Cardiac muscle cell (in vitro differentiated cells and primary cell): ENCODE measurements around the gene PIWIL4. TPM values are rescaled to one million over a fixed set of nuclear protein-coding genes. Genes with fewer than 3 reads are reported as not detected.
"Not testable (repeated sequence)": the region's sequence is repeated elsewhere in the genome, so short reads cannot be mapped to it uniquely, and the experiment has no call there.

Source experiments
- DNase-seq, 2 donors: peaks; one replicate each; pipeline versions ENCODE4 v3.0.0 to v3.0.0-alpha.2; 2010 to 2017; ENCODE audit warnings: low read depth in 1 of 2, low spot score in 1 of 2
- H3K27ac ChIP-seq: fragments of 200-600 bp; sonication (generic); 2 replicates; pipeline ENCODE4 v1.5.1; 2016
- H3K27me3 ChIP-seq: fragments of 200-600 bp; sonication (generic); 2 replicates; pipeline ENCODE4 v1.6.0; 2016; ENCODE audit warnings: control low read depth
- H3K36me3 ChIP-seq: fragments of 200-600 bp; sonication (generic); 2 replicates; pipeline ENCODE4 v1.5.1; 2016; ENCODE audit warnings: control low read depth
- H3K4me1 ChIP-seq: fragments of 200-600 bp; sonication (generic); 2 replicates; pipeline ENCODE4 v1.8.1; 2017; ENCODE audit warnings: low read depth, mild to moderate bottlenecking, mixed run types
- H3K4me3 ChIP-seq: fragments of 200-600 bp; sonication (generic); 2 replicates; pipeline ENCODE4 v1.5.1; 2016; ENCODE audit warnings: mild to moderate bottlenecking
- H3K9me3 ChIP-seq: fragments of 200-600 bp; sonication (generic); 2 replicates; pipeline ENCODE4 v1.5.1; 2017; ENCODE audit warnings: low read depth, mild to moderate bottlenecking, control low read depth
- polyA plus RNA-seq: library from polyadenylated mRNA; unstranded; fragments of >200 nt; fragmentation: Nextera tagmentation; extraction: Ambion mirVana; gene quantifications from 2 replicates; pipeline ENCODE4 v1.2.1, GENCODE V29; 2016
- total RNA-seq: library from RNA; depleted of rRNA; stranded (reverse); fragments of >200 nt; gene quantifications from 2 replicates; pipeline ENCODE4 v1.2.3, GENCODE V29; 2016
- TF ChIP-seq, protein P1 (sequence below): IDR thresholded peaks from 2 replicates; pipeline ENCODE4 v1.5.1; 2012; ENCODE audit warnings: low read depth, mild to moderate bottlenecking, low read length

Gene PIWIL4
- total and polyA plus RNA-seq, 2 experiments from 2014 or later = 0.18 to 1.8 TPM

DNA sequence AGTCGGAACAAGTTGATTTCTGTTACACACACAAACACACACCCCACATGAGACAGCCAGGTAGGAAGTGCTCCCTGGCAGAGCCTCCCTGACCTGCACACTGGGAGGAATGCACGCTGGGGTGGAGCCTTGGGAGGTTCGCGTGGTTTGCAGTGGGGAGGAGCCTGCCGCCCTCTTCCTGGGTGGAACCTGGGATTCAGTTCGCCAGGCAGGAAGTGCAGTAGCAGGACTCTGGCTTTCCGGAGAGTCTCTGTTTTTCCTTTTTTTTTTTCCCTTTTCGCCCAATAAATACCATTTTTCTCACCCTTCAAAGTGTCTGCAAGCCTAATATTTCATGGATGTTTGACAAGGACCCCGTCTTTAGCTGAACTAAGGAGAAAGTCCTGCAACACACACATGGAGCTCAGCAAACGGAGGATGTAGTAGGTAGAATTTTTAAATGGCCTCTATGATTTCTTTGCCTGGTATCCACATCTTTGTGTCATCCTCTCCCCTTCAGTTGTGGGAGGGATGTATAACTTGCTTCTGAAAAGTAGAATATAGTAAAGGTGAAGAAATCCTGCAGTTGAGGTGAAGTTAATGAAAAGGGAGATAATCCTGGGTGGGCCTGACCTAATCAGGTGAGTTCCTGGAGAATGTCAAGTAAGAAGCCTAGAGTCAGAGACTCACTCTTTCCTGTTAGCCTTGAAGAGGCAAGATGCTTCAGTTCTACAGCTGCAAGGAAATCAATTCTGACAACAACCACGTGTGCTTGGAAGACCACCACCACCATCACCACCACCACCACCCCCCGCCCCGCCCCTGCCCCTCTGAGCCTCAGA lies 72.9 kb downstream of the PIWIL4 start:
- H3K36me3 ChIP-seq = no peaks in the 10 kb centered on the region
- H3K4me3 ChIP-seq = no peak overlapping the region
- no peak for DNase-seq
- no peak overlapping the region for H3K27ac ChIP-seq
- H3K4me1 ChIP-seq = no peaks in the 10 kb centered on the region
- TF ChIP-seq, protein P1, sequence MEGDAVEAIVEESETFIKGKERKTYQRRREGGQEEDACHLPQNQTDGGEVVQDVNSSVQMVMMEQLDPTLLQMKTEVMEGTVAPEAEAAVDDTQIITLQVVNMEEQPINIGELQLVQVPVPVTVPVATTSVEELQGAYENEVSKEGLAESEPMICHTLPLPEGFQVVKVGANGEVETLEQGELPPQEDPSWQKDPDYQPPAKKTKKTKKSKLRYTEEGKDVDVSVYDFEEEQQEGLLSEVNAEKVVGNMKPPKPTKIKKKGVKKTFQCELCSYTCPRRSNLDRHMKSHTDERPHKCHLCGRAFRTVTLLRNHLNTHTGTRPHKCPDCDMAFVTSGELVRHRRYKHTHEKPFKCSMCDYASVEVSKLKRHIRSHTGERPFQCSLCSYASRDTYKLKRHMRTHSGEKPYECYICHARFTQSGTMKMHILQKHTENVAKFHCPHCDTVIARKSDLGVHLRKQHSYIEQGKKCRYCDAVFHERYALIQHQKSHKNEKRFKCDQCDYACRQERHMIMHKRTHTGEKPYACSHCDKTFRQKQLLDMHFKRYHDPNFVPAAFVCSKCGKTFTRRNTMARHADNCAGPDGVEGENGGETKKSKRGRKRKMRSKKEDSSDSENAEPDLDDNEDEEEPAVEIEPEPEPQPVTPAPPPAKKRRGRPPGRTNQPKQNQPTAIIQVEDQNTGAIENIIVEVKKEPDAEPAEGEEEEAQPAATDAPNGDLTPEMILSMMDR = no peak
- H3K27me3 ChIP-seq = no peaks in the 10 kb centered on the region
- H3K9me3 ChIP-seq = no peaks in the 10 kb centered on the region

DNA sequence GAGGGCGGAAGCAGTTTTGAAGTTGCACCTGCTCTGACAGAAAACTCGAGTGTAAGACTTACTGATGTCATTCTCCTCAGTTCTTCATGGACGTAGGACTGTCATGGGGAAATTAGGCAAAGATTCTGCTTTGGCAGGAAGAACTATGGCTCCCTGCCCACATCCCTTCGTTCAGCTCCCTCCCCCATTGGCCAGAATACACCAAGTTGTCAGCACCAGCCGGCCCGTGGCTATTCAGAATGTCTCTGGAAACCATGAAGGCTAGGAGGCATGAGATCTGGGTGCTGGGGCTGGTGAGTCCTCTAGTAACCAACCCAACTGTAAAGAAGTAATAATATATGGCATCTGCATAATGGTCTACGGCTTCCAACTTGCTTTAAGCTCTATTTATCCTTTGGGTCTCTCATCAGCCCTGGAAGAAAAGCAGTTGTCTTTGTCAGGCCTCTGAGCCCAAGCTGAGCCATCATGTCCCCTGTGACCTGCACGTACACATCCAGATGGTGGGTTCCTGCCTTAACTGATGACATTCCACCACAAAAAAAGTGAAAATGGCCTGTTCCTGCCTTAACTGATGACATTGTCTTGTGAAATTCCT lies 74.1 kb downstream of the PIWIL4 start:
- H3K36me3 ChIP-seq = no peaks in the 10 kb centered on the region
- no peaks in the 10 kb centered on the region for H3K9me3 ChIP-seq
- no peak overlapping the region for H3K27ac ChIP-seq
- peak in 1 of 2 donors; percentile 64 for DNase-seq
- no peak overlapping the region for H3K4me3 ChIP-seq
- TF ChIP-seq, protein P1 = no peak
- H3K4me1 ChIP-seq = no peaks in the 10 kb centered on the region
- H3K27me3 ChIP-seq = no peaks in the 10 kb centered on the region

DNA sequence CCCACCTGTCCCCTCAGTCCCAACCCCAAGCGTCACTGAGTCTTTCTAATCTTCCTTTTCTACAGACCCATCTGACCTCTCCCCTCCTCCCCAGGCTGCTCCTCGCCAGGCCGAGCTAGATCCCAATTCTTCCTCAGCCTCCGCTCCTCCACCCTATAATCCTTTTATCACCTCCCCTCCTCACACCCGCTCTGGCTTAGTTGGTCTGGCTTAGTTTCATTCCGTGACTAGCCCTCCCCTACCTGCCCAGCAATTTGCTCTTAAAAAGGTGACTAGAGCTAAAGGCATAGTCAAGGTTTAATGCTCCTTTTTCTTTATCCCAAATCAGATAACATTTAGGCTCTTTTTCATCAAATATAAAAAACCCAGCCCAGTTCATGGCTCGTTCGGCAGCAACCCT lies 76.0 kb downstream of the PIWIL4 start:
- H3K4me1 ChIP-seq, H3K27ac ChIP-seq, H3K27me3 ChIP-seq, DNase-seq, H3K36me3 ChIP-seq, H3K9me3 ChIP-seq, H3K4me3 ChIP-seq: not testable (repeated sequence)

DNA sequence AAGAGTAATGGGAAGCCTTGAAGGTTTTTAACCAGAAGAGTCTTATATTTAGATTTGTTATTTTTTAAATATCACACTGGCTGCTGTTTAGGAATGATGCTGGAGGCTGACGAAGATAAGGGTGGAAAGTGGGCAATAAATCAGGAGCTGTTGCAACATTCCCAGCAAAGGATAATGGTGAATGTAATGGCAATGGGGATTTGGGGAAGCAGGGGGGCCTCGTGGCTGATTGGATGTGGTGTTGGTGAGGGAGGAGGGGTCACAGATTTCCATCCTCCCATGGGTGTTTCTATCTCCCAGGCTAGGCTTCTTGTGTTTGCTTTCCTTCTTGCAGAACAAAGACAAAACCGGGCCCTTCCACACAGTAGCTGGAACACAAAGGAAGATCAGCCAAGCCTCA lies 80.8 kb downstream of the PIWIL4 start:
- no peak overlapping the region for H3K4me3 ChIP-seq
- peak in 1 of 2 donors; percentile 86 for DNase-seq

DNA sequence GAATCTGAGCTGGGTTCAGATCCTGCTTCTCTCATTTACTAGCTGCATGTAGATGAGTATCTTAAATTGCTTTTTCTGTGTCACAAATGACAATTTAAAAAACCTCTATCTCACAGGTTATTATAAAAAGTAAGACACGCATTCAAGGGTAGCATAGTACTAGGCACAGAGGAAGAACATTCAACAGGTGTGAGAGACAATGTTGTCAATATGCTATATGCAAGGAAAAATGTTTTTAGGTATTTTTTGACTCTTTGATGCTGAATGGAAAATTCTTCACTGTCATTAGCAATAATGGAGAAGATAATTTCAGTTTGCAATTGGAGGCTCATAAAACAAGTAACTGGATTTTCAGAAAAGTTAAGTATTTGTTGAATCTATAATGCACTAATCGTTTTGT lies 81.6 kb downstream of the PIWIL4 start:
- Histone ChIP-seq H3K4me1 (no peaks in the 10 kb centered on the region), H3K4me3 (no peak overlapping the region), H3K9me3 (no peaks in the 10 kb centered on the region), H3K27ac (no peak overlapping the region), H3K36me3 (no peaks in the 10 kb centered on the region), H3K27me3 (no peaks in the 10 kb centered on the region)
- no peak for DNase-seq
- TF ChIP-seq, protein P1 = no peak

More for the DNA sequence above, 80.8 kb downstream of the PIWIL4 start:
- no peaks in the 10 kb centered on the region for H3K4me1 ChIP-seq
- no peak overlapping the region for H3K27ac ChIP-seq
- TF ChIP-seq, protein P1 = no peak
- H3K36me3 ChIP-seq = no peaks in the 10 kb centered on the region
- H3K9me3 ChIP-seq = no peaks in the 10 kb centered on the region
- no peaks in the 10 kb centered on the region for H3K27me3 ChIP-seq

DNA sequence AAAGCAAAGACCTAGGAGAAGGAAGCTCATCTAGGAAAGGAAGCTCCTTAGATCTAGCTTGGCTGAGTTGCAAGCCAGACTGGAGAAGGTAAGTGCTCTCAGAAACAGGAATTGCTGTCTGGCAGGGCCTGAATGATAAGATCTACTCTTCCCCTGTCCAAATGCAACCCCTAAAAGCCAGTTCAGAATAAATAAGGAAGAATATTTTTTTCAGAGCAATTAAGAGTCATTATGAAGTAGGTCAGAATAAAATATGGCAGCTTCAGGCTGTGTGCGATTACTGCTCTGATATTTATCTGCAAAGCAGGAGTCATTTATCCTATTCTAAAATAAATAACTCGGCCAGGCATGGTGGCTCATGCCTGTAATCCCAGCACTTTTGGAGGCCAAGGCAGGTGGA lies 82.1 kb downstream of the PIWIL4 start:
- no peaks in the 10 kb centered on the region for H3K36me3 ChIP-seq
- TF ChIP-seq, protein P1 = no peak
- no peak overlapping the region for H3K27ac ChIP-seq
- H3K4me1 ChIP-seq = no peaks in the 10 kb centered on the region
- H3K4me3 ChIP-seq = no peak overlapping the region
- no peak for DNase-seq
- no peaks in the 10 kb centered on the region for H3K27me3 ChIP-seq
- no peaks in the 10 kb centered on the region for H3K9me3 ChIP-seq
